ENCODE data around the gene SH2D6.

The SH2D6 gene

DNA sequence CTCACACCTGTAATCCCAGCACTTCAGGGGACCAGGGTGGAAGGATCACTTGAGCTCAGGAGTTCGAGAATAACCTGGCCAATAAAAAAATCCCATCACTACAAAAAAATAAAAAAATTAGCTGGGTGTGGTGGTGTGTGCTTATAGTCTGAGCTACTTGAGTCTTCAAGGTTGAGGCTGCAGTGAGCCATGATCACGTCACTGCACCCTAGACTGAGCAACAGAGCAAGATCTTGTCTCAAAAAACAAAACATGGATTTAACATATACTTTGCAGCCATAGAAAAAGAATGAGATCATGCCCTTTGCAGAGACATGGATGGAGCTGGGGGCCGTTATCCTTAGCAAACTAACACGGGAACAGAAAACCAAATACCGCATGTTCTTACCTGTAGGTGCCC is 22.2 kb downstream of the SH2D6 start:
- DNase-seq: no peak

- DNase-seq: no peak
Observed at GRCh38 chr2:85441864-85442263, 23.4 kb downstream of the SH2D6 start.

DNA sequence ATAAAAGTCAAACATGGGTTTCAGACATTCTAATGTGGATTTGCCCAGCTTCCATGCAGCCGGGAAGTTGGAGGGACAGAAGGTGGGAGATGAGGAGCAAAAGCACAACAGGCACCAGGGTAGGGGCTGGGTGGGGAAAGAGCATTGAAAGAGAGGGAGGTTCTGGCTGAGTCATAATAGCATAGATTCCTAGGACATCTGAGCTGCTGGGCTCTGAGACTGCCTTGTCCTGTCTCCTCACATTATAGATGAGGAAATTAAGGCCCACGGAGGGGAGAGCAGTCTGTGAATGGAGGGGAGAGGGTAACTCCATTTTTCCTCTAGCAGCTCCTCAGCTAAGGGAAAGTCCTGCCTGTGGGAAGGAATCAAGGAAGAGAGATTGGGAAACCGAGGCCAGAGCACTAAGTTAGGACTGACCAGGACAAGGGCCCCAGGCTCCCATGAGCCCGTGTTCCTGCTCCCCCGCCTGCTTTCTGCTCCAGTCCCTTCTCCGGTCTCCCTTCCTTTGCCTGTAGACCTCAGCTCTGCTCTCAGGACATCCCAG is 26.2 kb downstream of the SH2D6 start:
- no peak for DNase-seq

- no peak for DNase-seq
Observed at GRCh38 chr2:85445316-85446295, 27.1 kb downstream of the SH2D6 start.

DNA sequence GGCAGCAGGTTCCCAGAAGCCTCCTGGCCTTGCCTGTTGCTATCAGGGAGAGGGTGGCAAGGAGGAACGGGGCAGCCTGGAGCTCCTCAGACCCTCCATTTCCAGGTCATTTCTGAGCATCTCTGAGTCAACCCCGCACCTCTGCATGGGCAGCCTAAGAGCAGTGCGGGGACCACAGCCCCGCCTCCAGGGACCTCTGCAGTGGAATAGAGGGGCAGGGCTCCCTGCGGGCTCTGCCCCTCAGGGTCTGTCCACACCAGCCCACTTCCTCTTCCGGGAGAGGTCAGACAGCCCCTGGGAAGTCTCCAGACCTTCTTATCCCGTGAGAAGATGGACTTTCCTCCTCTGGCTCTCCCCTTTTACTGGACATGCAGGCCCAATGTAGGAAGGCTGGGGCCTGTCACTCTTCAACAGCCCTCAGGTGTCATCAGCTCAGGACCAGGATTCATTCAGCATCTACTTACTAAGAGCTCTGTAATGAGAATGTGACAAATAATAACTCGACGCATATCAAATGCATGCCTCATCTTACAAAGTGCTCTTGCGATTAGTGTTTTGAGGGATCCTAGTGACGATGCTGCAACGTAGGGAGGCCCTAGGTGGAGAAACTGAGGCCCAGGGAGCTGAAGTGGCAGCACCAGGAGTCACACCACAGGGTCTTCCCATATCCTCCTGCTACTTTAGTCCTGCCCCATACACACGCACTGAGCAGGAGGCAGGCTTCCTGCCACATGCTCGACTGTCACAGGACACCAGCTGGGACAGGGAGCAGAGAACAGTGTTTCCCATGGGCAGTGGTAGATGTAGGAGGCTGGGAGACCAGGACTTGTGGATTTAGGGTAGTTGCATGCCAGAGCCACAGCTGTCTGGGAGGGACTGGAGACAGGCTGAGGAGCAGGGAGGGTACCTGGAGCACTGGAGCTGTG is 28.0 kb downstream of the SH2D6 start:
- no peak for DNase-seq

DNA sequence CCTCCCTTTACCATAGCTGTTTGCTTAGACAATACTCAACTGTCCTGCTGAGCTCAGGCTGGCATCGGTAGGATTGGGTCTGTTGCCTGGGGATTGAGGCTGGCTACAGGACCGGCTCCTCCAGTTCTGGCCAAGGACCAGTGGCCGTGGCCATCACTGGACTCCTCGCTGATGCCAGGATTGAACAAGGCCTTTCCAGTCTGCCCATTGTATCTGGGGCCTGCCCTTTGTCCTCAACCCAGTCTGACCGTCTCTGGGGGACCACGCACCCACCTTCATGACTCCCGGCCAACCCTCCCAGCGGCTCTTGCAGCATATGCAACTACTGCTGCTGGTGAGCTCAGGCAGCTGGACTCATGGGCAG is 28.7 kb downstream of the SH2D6 start:
- no peak for DNase-seq

DNA sequence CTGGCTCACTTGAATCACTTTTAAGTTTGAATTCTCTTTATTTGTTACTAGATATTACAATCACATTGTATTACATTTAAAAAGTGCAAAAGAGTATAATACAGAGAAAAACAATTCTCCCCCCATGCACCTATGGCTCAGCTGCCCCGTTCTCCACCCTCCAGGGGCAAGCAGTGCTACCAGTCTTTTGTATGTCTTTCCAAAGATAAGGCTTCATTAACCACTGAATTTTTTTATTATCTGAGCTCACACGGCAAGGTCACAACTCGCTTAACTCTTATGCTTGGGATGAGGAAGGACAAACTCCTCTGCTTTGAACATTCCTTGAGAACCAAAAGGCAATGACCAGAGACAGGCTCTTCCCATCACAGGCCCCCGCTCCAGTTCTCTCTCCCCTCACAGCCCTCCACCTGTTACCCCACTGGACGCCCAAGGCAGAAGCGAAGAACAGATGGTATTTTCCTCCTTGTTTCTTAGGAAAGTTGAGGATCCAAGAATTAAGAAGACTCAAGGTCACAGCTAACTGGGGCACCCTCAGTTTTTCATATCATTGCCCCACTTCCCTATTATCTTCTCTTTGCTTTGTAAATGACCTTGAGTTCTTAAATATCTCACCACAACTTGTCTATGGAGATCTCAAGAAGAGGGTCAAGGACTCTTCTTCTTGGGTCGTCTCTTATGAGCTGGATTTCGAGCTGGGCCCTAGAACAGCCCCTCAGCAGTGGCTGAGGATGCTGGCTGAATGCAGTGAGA is 30.1 kb downstream of the SH2D6 start:
- DNase-seq: no peak

DNA sequence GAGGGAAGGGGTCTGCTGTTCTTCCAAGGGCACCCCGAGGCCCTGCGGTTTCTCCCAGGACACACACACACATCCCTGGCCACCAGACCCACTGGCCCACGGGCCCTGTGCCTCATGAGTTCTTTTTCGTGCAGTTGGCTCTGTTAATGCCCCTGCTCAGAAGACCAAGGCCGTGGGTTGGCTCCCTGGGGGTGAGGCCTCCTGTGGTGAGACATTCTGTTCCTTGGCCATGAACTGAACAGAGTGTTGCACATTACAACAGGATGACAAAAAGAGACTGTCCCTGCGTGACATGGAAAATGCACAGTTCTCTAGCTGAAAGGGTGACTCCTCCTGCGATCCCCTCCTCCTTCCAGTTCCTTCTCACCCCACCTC is 30.7 kb downstream of the SH2D6 start:
- DNase-seq: no peak

- no peak for DNase-seq
Observed at GRCh38 chr2:85452237-85452636, 33.7 kb downstream of the SH2D6 start.

DNA sequence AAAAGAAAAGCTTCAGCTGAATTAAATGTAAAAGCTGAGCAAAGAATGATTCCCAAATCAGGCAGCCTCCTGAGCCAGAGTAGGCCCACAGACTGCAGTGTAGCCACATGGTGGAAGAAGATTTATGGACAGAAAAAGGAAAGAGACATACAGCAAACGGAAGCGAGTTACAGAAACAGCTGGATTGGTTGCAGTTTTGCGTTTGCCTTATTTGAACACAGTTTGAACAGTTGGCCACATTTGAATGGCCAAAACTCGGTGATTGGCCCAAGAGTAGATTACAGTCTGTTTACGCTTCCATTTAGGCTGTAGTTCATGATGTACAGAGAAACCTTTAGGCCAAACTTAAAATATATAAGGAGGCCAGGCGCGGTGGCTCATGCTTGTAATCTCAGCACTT is 35.1 kb downstream of the SH2D6 start:
- DNase-seq: no peak

GRCh38 chr2:85455552-85456090 is 37.1 kb downstream of the SH2D6 start:
- DNase-seq: no peak

DNA sequence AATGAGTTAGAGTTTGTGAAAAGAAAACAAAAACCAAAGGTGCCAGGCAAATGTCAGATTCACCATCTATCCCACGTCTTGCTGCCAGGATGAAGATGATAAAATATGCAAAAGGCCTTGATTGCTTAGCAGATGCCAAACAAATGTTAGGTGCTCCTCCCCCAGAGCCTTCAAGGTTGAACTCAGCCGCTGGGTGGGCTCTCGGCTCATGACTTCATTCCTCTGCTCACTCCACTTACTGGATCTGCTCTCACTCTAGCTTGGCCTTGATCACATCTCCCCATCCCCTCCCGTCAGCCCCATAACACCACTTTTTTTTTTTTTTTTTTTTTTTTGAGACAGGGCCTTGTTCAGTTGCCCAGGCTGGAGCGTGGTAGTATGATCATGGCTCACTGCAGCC is 38.5 kb downstream of the SH2D6 start:
- no peak for DNase-seq

GRCh38 chr2:85457877-85458316 is 39.4 kb downstream of the SH2D6 start:
- DNase-seq: no peak

DNA sequence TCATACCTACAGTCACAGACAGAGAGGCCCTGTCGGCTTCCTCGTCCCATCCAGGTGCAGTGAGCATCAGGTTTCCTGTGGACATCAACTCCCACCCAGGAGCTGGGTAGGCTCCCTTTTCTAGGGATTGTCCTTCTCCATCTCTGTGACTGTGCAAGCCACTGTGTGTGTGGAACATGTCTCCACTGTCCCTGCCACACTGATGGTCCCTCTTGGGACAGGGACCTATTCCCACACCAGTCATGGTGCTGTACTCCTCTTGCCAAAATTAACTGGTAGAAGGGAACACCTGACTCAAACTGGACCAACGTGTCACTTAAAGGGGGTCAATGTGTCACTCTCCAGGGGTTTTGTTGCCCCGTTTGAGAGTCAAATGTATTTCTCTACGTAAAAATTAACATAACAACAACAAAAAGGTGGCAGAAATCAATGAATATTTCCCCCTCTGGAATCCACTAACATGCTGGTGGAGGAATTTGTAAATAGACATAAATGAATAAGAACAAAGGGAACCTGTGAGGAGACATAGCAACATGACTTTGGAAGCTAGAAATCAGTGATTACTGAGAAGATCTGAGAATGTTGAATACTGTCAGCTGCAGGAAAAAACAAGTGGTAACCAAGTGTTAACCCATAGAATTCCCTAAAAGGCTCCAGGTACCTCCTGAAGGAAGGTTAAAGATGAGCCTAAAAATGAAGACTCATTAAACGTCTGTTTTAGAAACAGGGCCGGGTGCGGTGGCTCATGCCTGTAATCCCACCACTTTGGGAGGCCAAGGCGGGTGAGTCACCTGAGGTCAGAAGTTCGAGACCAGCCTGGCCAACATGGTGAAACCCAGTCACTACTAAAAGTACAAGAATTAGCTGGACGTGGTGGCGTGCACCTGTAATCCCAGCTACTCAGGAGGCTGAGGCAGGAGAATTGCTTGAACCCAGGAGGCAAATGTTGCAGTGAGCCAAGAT is 40.4 kb downstream of the SH2D6 start:
- no peak for DNase-seq

DNA sequence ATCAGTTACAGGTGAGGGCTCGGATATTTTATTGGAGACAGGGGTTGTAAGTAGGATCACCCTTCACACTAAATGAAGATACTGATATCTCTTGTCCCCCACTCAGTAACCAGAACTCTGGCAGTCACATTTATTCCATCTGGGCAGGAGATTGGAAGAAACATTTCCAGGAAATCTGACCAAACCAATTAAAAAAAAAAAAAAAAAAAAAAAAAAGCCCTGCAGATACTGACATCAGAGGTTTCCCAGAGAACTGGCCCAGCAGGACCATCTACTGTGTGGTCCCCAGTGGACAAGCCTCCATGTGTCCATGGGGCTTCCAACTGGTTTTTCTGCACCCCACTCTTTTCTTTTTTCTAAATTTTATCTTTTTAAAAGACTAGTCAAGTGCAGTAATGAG is 41.3 kb downstream of the SH2D6 start:
- DNase-seq: no peak

DNA sequence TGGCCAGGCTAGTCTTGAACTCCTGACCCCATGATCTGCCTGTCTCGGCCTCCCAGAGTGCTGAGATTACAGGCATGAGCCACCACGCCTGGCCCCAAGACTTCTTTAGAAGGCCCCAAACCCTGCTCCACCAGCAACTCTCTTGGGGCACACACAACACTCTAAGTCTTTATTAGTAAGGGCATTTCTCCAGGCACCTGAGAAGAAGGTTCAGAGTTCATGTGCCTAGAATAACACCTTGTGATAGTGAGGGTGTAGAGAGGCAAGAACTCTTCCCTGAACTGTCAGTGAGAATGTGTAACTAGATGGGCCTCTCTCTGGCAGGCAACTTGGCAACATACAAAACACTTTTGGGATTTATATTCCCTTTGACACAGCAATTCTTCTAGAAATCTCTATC is 43.8 kb downstream of the SH2D6 start:
- no peak for DNase-seq

DNA sequence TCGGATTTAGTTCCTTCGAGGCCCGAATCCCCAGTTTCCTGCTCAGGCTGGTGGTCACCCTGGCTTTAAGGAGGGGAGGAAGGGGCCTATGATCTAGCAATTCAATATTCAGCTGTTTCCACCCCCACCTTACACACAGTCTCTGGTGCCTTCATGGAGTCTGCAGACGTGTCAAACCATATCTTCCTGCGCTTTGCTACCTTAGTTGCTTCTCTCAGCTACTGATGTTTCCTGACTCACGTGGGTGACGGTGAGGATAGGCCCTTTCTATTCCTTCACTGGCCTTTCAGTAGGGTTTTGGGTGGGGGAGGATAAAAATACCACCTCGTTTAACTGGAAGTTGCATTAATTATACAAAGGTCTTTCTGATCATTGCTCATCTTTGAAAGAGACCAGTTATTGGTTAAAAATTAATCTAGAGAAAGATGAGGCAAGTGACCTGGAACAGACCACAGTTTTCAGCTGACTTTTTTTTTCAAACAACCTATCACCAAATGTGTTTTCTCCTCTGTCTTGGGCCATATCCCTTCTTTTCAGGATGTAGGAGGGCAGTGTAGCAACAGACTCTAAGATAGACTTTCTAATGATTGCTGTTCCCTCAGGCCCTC is 49.7 kb downstream of the SH2D6 start:
- DNase-seq: no peak

- no peak for DNase-seq
Observed at GRCh38 chr2:85468704-85469349, 50.3 kb downstream of the SH2D6 start.

- no peak for DNase-seq
Observed at GRCh38 chr2:85470850-85471800, 52.6 kb downstream of the SH2D6 start.
